ENCODE results near the gene SGF29.
A peak's percentile ranks its signal among the peaks of the same experiment; 100 is the strongest.
"Not testable (repeated sequence)": the region's sequence is repeated elsewhere in the genome, so short reads cannot be mapped to it uniquely, and the experiment has no call there.

Gene SGF29

GRCh38 chr16:28585674-28586073 is 32.0 kb downstream of the SGF29 start:
- no peaks in the 10 kb centered on the region for H3K9me3 ChIP-seq (ENCODE audit: control insufficient read depth in 2 of 2, low read length in 2 of 2)
- no peaks in the 10 kb centered on the region for H3K27me3 ChIP-seq (ENCODE audit: control insufficient read depth in 2 of 2, insufficient read depth in 2 of 2, low read length in 2 of 2)
- H3K9ac ChIP-seq (ENCODE audit: low read depth in 1 of 2, low read length in 2 of 2) = no peak overlapping the region
- peaks cover 37 to 51% of the 10 kb centered on the region in 2 donors for H3K36me3 ChIP-seq (ENCODE audit: control insufficient read depth in 2 of 2, insufficient read depth in 2 of 2, low read length in 2 of 2)
- peaks cover 0 to 10% of the 10 kb centered on the region in 2 donors for H3K4me1 ChIP-seq (ENCODE audit: control insufficient read depth in 2 of 2, insufficient read depth in 2 of 2, low read length in 2 of 2)
- no peak overlapping the region for H3K4me3 ChIP-seq (ENCODE audit: low read length in 2 of 2)
- H3K27ac ChIP-seq (ENCODE audit: low read depth in 2 of 2, low read length in 2 of 2) = peak overlapping the region; percentile 23 to 52

- Histone ChIP-seq H3K27ac (ENCODE audit: low read depth in 2 of 2, low read length in 2 of 2) (peak overlapping the region in 1 of 2 donors; percentile 6), H3K36me3 (ENCODE audit: control insufficient read depth in 2 of 2, insufficient read depth in 2 of 2, low read length in 2 of 2) (peaks cover 38 to 55% of the 10 kb centered on the region in 2 donors), H3K4me1 (ENCODE audit: control insufficient read depth in 2 of 2, insufficient read depth in 2 of 2, low read length in 2 of 2) (peaks cover 0 to 10% of the 10 kb centered on the region in 2 donors), H3K27me3 (ENCODE audit: control insufficient read depth in 2 of 2, insufficient read depth in 2 of 2, low read length in 2 of 2) (no peaks in the 10 kb centered on the region), H3K9me3 (ENCODE audit: control insufficient read depth in 2 of 2, low read length in 2 of 2) (no peaks in the 10 kb centered on the region), H3K4me3 (ENCODE audit: low read length in 2 of 2) (no peak overlapping the region), H3K9ac (ENCODE audit: low read depth in 1 of 2, low read length in 2 of 2) (no peak overlapping the region)
Observed at GRCh38 chr16:28586466-28586865, 32.7 kb downstream of the SGF29 start.

- no peaks in the 10 kb centered on the region for H3K27me3 ChIP-seq (ENCODE audit: control insufficient read depth in 2 of 2, insufficient read depth in 2 of 2, low read length in 2 of 2)
- H3K4me1 ChIP-seq (ENCODE audit: control insufficient read depth in 2 of 2, insufficient read depth in 2 of 2, low read length in 2 of 2) = peaks cover 0 to 10% of the 10 kb centered on the region in 2 donors
- no peak overlapping the region for H3K27ac ChIP-seq (ENCODE audit: low read depth in 2 of 2, low read length in 2 of 2)
- H3K4me3 ChIP-seq (ENCODE audit: low read length in 2 of 2) = no peak overlapping the region
- H3K36me3 ChIP-seq (ENCODE audit: control insufficient read depth in 2 of 2, insufficient read depth in 2 of 2, low read length in 2 of 2) = peaks cover 36 to 53% of the 10 kb centered on the region in 2 donors
- no peak overlapping the region for H3K9ac ChIP-seq (ENCODE audit: low read depth in 1 of 2, low read length in 2 of 2)
- H3K9me3 ChIP-seq (ENCODE audit: control insufficient read depth in 2 of 2, low read length in 2 of 2) = no peaks in the 10 kb centered on the region
Observed at GRCh38 chr16:28587386-28587785, 33.7 kb downstream of the SGF29 start.

- H3K4me1 ChIP-seq (ENCODE audit: control insufficient read depth in 2 of 2, insufficient read depth in 2 of 2, low read length in 2 of 2) = peaks cover 0 to 10% of the 10 kb centered on the region in 2 donors
- no peak overlapping the region for H3K9ac ChIP-seq (ENCODE audit: low read depth in 1 of 2, low read length in 2 of 2)
- no peaks in the 10 kb centered on the region for H3K27me3 ChIP-seq (ENCODE audit: control insufficient read depth in 2 of 2, insufficient read depth in 2 of 2, low read length in 2 of 2)
- no peaks in the 10 kb centered on the region for H3K9me3 ChIP-seq (ENCODE audit: control insufficient read depth in 2 of 2, low read length in 2 of 2)
- no peak overlapping the region for H3K27ac ChIP-seq (ENCODE audit: low read depth in 2 of 2, low read length in 2 of 2)
- H3K4me3 ChIP-seq (ENCODE audit: low read length in 2 of 2) = no peak overlapping the region
- peaks cover 42 to 44% of the 10 kb centered on the region in 2 donors for H3K36me3 ChIP-seq (ENCODE audit: control insufficient read depth in 2 of 2, insufficient read depth in 2 of 2, low read length in 2 of 2)
Observed at GRCh38 chr16:28589069-28589468, 35.3 kb downstream of the SGF29 start.

- Histone ChIP-seq H3K27ac (ENCODE audit: low read depth in 2 of 2, low read length in 2 of 2) (no peak overlapping the region), H3K9ac (ENCODE audit: low read depth in 1 of 2, low read length in 2 of 2) (no peak overlapping the region), H3K4me3 (ENCODE audit: low read length in 2 of 2) (no peak overlapping the region), H3K4me1 (ENCODE audit: control insufficient read depth in 2 of 2, insufficient read depth in 2 of 2, low read length in 2 of 2) (peaks cover 0 to 10% of the 10 kb centered on the region in 2 donors), H3K9me3 (ENCODE audit: control insufficient read depth in 2 of 2, low read length in 2 of 2) (no peaks in the 10 kb centered on the region), H3K36me3 (ENCODE audit: control insufficient read depth in 2 of 2, insufficient read depth in 2 of 2, low read length in 2 of 2) (peaks cover 41 to 42% of the 10 kb centered on the region in 2 donors), H3K27me3 (ENCODE audit: control insufficient read depth in 2 of 2, insufficient read depth in 2 of 2, low read length in 2 of 2) (no peaks in the 10 kb centered on the region)
Observed at GRCh38 chr16:28589930-28590329, 36.2 kb downstream of the SGF29 start.

- Histone ChIP-seq H3K36me3 (ENCODE audit: control insufficient read depth in 2 of 2, insufficient read depth in 2 of 2, low read length in 2 of 2) (peaks cover 35 to 38% of the 10 kb centered on the region in 2 donors), H3K27me3 (ENCODE audit: control insufficient read depth in 2 of 2, insufficient read depth in 2 of 2, low read length in 2 of 2) (no peaks in the 10 kb centered on the region), H3K4me3 (ENCODE audit: low read length in 2 of 2) (no peak overlapping the region), H3K9me3 (ENCODE audit: control insufficient read depth in 2 of 2, low read length in 2 of 2) (no peaks in the 10 kb centered on the region), H3K9ac (ENCODE audit: low read depth in 1 of 2, low read length in 2 of 2) (no peak overlapping the region), H3K4me1 (ENCODE audit: control insufficient read depth in 2 of 2, insufficient read depth in 2 of 2, low read length in 2 of 2) (peaks cover 0 to 5% of the 10 kb centered on the region in 2 donors), H3K27ac (ENCODE audit: low read depth in 2 of 2, low read length in 2 of 2) (no peak overlapping the region)
Observed at GRCh38 chr16:28590384-28591340, 36.9 kb downstream of the SGF29 start.

- no peak overlapping the region for H3K4me3 ChIP-seq (ENCODE audit: low read length in 2 of 2)
Observed at GRCh38 chr16:28591355-28591754, 37.6 kb downstream of the SGF29 start.

GRCh38 chr16:28592511-28592910 is 38.8 kb downstream of the SGF29 start:
- Histone ChIP-seq H3K9me3 (ENCODE audit: control insufficient read depth in 2 of 2, low read length in 2 of 2) (no peaks in the 10 kb centered on the region), H3K27ac (ENCODE audit: low read depth in 2 of 2, low read length in 2 of 2) (no peak overlapping the region), H3K4me1 (ENCODE audit: control insufficient read depth in 2 of 2, insufficient read depth in 2 of 2, low read length in 2 of 2) (peaks cover 8 to 13% of the 10 kb centered on the region in 2 donors), H3K27me3 (ENCODE audit: control insufficient read depth in 2 of 2, insufficient read depth in 2 of 2, low read length in 2 of 2) (no peaks in the 10 kb centered on the region), H3K36me3 (ENCODE audit: control insufficient read depth in 2 of 2, insufficient read depth in 2 of 2, low read length in 2 of 2) (peaks cover 30 to 32% of the 10 kb centered on the region in 2 donors), H3K4me3 (ENCODE audit: low read length in 2 of 2) (no peak overlapping the region), H3K9ac (ENCODE audit: low read depth in 1 of 2, low read length in 2 of 2) (no peak overlapping the region)

More at GRCh38 chr16:28591355-28591754, 37.6 kb downstream of the SGF29 start:
- H3K27ac ChIP-seq (ENCODE audit: low read depth in 2 of 2, low read length in 2 of 2) = no peak overlapping the region
- no peaks in the 10 kb centered on the region for H3K9me3 ChIP-seq (ENCODE audit: control insufficient read depth in 2 of 2, low read length in 2 of 2)
- peaks cover 35 to 36% of the 10 kb centered on the region in 2 donors for H3K36me3 ChIP-seq (ENCODE audit: control insufficient read depth in 2 of 2, insufficient read depth in 2 of 2, low read length in 2 of 2)
- H3K27me3 ChIP-seq (ENCODE audit: control insufficient read depth in 2 of 2, insufficient read depth in 2 of 2, low read length in 2 of 2) = no peaks in the 10 kb centered on the region
- peaks cover 3 to 4% of the 10 kb centered on the region in 2 donors for H3K4me1 ChIP-seq (ENCODE audit: control insufficient read depth in 2 of 2, insufficient read depth in 2 of 2, low read length in 2 of 2)
- no peak overlapping the region for H3K9ac ChIP-seq (ENCODE audit: low read depth in 1 of 2, low read length in 2 of 2)

GRCh38 chr16:28592979-28593553 is 39.3 kb downstream of the SGF29 start:
- no peak overlapping the region for H3K9ac ChIP-seq (ENCODE audit: low read depth in 1 of 2, low read length in 2 of 2)
- H3K36me3 ChIP-seq (ENCODE audit: control insufficient read depth in 2 of 2, insufficient read depth in 2 of 2, low read length in 2 of 2) = peaks cover 29 to 30% of the 10 kb centered on the region in 2 donors
- no peaks in the 10 kb centered on the region for H3K9me3 ChIP-seq (ENCODE audit: control insufficient read depth in 2 of 2, low read length in 2 of 2)
- H3K4me3 ChIP-seq (ENCODE audit: low read length in 2 of 2) = no peak overlapping the region
- H3K4me1 ChIP-seq (ENCODE audit: control insufficient read depth in 2 of 2, insufficient read depth in 2 of 2, low read length in 2 of 2) = peaks cover 12 to 18% of the 10 kb centered on the region in 2 donors
- H3K27ac ChIP-seq (ENCODE audit: low read depth in 2 of 2, low read length in 2 of 2) = no peak overlapping the region
- no peaks in the 10 kb centered on the region for H3K27me3 ChIP-seq (ENCODE audit: control insufficient read depth in 2 of 2, insufficient read depth in 2 of 2, low read length in 2 of 2)

GRCh38 chr16:28595451-28595850 is 41.7 kb downstream of the SGF29 start:
- H3K27ac ChIP-seq (ENCODE audit: low read depth in 2 of 2, low read length in 2 of 2); H3K27me3 ChIP-seq (ENCODE audit: control insufficient read depth in 2 of 2, insufficient read depth in 2 of 2, low read length in 2 of 2); H3K4me3 ChIP-seq (ENCODE audit: low read length in 2 of 2); H3K9me3 ChIP-seq (ENCODE audit: control insufficient read depth in 2 of 2, low read length in 2 of 2); H3K9ac ChIP-seq (ENCODE audit: low read depth in 1 of 2, low read length in 2 of 2): not testable (repeated sequence)
- peaks cover 12 to 20% of the 10 kb centered on the region in 2 donors for H3K4me1 ChIP-seq (ENCODE audit: control insufficient read depth in 2 of 2, insufficient read depth in 2 of 2, low read length in 2 of 2)
- peaks cover 15 to 19% of the 10 kb centered on the region in 2 donors for H3K36me3 ChIP-seq (ENCODE audit: control insufficient read depth in 2 of 2, insufficient read depth in 2 of 2, low read length in 2 of 2)

All from mucosa of rectum (tissue), 2 donors.